IMR-90 (cell line): ENCODE results near the gene C3orf22. TPM values are rescaled to one million over a fixed set of nuclear protein-coding genes. Genes with fewer than 3 reads are reported as not detected.

ENCODE experiments used
- ATAC-seq: fragments of 200-7000 bp; cut with Tn5 transposase; 2 replicates; pipeline ENCODE4 v1.9.1; 2020; ENCODE audit warnings: low read depth, mild to moderate bottlenecking, moderate library complexity
- BruUV-seq: library from RNA; stranded (reverse); fragments of 400-500 nt; replicated peaks from 2 replicates; lab custom pipeline; 2021; lab: Mats Ljungman, UMichigan
- CTCF ChIA-PET: fragments of 300-600 bp; formaldehyde crosslinking; extraction: SDS; loops from one replicate; lab custom pipeline; 2021; ENCODE audit warnings: antibody characterized with exemption; lab: Yijun Ruan, JAX
- POLR2A ChIA-PET: fragments of 300-600 bp; sonication (Branson Sonifier 250); formaldehyde crosslinking; loops from one replicate; lab custom pipeline; 2022; ENCODE audit warnings: antibody characterized with exemption; ENCODE audit not compliant: unreplicated experiment; lab: Charles Lee
- DNase-seq: peaks from one replicate; pipeline ENCODE4 v3.0.0; 2013
- H2AFZ ChIP-seq: replicated peaks from 2 replicates; pipeline ENCODE3; 2013; ENCODE audit warnings: low read length, mild to moderate bottlenecking; ENCODE audit not compliant: poor library complexity
- H2AK5ac ChIP-seq: 2 replicates; pipeline ENCODE4 v1.6.1; 2013; ENCODE audit warnings: low read depth, low read length, inconsistent platforms
- H2AK9ac ChIP-seq: replicated peaks from 2 replicates; pipeline ENCODE3; 2013; ENCODE audit warnings: mild to moderate bottlenecking, low read depth, low read length, moderate library complexity; ENCODE audit not compliant: poor library complexity
- H2BK120ac ChIP-seq: 2 replicates; pipeline ENCODE4 v1.6.1; 2013; ENCODE audit warnings: low read depth, low read length, inconsistent platforms
- H2BK15ac ChIP-seq: 3 replicates; pipeline ENCODE4 v1.6.1; 2013; ENCODE audit warnings: low read depth, low read length, inconsistent platforms
- H2BK20ac ChIP-seq: 2 replicates; pipeline ENCODE4 v1.6.1; 2013; ENCODE audit warnings: low read depth, mild to moderate bottlenecking, inconsistent platforms, low read length, moderate library complexity
- H2BK5ac ChIP-seq: 2 replicates; pipeline ENCODE4 v1.6.1; 2013; ENCODE audit warnings: mild to moderate bottlenecking, low read depth, low read length, inconsistent platforms; ENCODE audit not compliant: poor library complexity, severe bottlenecking
- H3K14ac ChIP-seq: replicated peaks from 2 replicates; pipeline ENCODE4 v1.6.1; 2013; ENCODE audit warnings: low read depth, low read length, inconsistent platforms
- H3K18ac ChIP-seq: 2 replicates; pipeline ENCODE4 v1.6.1; 2013; ENCODE audit warnings: low read depth, low read length, control low read depth
- H3K23ac ChIP-seq: 2 replicates; pipeline ENCODE4 v1.6.1; 2013; ENCODE audit warnings: low read depth, low read length, inconsistent platforms
- H3K27ac ChIP-seq: 2 replicates; pipeline ENCODE4 v1.5.1; 2013; ENCODE audit warnings: mild to moderate bottlenecking, control low read depth, low read length; ENCODE audit not compliant: insufficient read depth
- H3K27me3 ChIP-seq: 2 replicates; pipeline ENCODE4 v1.6.1; 2013; ENCODE audit warnings: low read length; ENCODE audit not compliant: control insufficient read depth, insufficient read depth
- H3K36me3 ChIP-seq: 2 replicates; pipeline ENCODE4 v1.6.1; 2013; ENCODE audit warnings: low read length, mixed read lengths; ENCODE audit not compliant: control insufficient read depth, insufficient read depth
- H3K4ac ChIP-seq: 2 replicates; pipeline ENCODE4 v1.6.1; 2013; ENCODE audit warnings: low read depth, low read length, inconsistent platforms
- H3K4me1 ChIP-seq: 2 replicates; pipeline ENCODE4 v1.6.1; 2013; ENCODE audit warnings: low read length, mixed read lengths; ENCODE audit not compliant: control insufficient read depth, insufficient read depth
- H3K4me2 ChIP-seq: 2 replicates; pipeline ENCODE4 v1.6.1; 2013; ENCODE audit warnings: low read depth, mild to moderate bottlenecking, control low read depth, low read length, moderate library complexity
- H3K4me3 ChIP-seq: 2 replicates; pipeline ENCODE4 v1.5.1; 2013; ENCODE audit warnings: low read depth, mild to moderate bottlenecking, control low read depth, low read length, moderate library complexity; ENCODE audit not compliant: insufficient read depth
- H3K56ac ChIP-seq: 2 replicates; pipeline ENCODE4 v1.6.1; 2013; ENCODE audit warnings: low read length, inconsistent platforms; ENCODE audit not compliant: insufficient read depth; ENCODE audit errors: extremely low read depth
- H3K79me1 ChIP-seq, 2 experiments: 2 replicates each; pipeline ENCODE4 v1.6.1; 2013; ENCODE audit warnings: low read length in 2 of 2, inconsistent platforms in 1 of 2, low read depth in 1 of 2
- H3K9ac ChIP-seq: 2 replicates; pipeline ENCODE4 v1.6.1; 2013; ENCODE audit warnings: low read depth, low read length, control low read depth
- H3K9me1 ChIP-seq: 2 replicates; pipeline ENCODE4 v1.6.1; 2013; ENCODE audit warnings: low read length, inconsistent platforms; ENCODE audit not compliant: insufficient read depth
- H3K9me3 ChIP-seq: 2 replicates; pipeline ENCODE4 v1.6.1; 2013; ENCODE audit warnings: low read length; ENCODE audit not compliant: control insufficient read depth, insufficient read depth
- H4K20me1 ChIP-seq: 2 replicates; pipeline ENCODE4 v1.6.1; 2013; ENCODE audit warnings: low read length, inconsistent platforms; ENCODE audit not compliant: insufficient read depth
- H4K5ac ChIP-seq: 2 replicates; pipeline ENCODE4 v1.6.1; 2013; ENCODE audit warnings: mild to moderate bottlenecking, low read depth, low read length, control low read depth
- H4K8ac ChIP-seq, 2 experiments: 2 replicates each; pipeline ENCODE4 v1.6.1; 2013; ENCODE audit warnings: low read depth in 2 of 2, low read length in 2 of 2, control low read depth in 1 of 2, inconsistent platforms in 1 of 2
- H4K91ac ChIP-seq: 2 replicates; pipeline ENCODE4 v1.6.1; 2013; ENCODE audit warnings: low read depth, low read length, inconsistent platforms; ENCODE audit not compliant: insufficient read depth
- BHLHE40 ChIP-seq: fragments of 150-350 bp; IDR thresholded peaks from 2 replicates; pipeline ENCODE4 v1.6.1; 2016; ENCODE audit warnings: mild to moderate bottlenecking, low read depth, low read length
- CEBPB ChIP-seq: IDR thresholded peaks from 2 replicates; pipeline ENCODE4 v1.6.1; 2012; ENCODE audit warnings: low read depth, low read length, improper control_type of control experiment
- CHD1 ChIP-seq: IDR thresholded peaks from 2 replicates; pipeline ENCODE4 v1.6.1; 2012; ENCODE audit warnings: low read depth, low read length, improper control_type of control experiment
- ELK1 ChIP-seq: fragments of 150-350 bp; IDR thresholded peaks from 2 replicates; pipeline ENCODE4 v1.6.1; 2016; ENCODE audit warnings: low read depth, mild to moderate bottlenecking, low read length, moderate library complexity, borderline replicate concordance
- MAFK ChIP-seq: IDR thresholded peaks from 2 replicates; pipeline ENCODE4 v1.6.1; 2012; ENCODE audit warnings: low read depth, low read length, improper control_type of control experiment
- MAZ ChIP-seq: IDR thresholded peaks from 2 replicates; pipeline ENCODE4 v1.6.1; 2012; ENCODE audit warnings: low read depth, mild to moderate bottlenecking, low read length, improper control_type of control experiment, moderate library complexity, borderline replicate concordance
- NFE2L2 ChIP-seq: fragments of 150-350 bp; IDR thresholded peaks from 2 replicates; pipeline ENCODE4 v1.6.1; 2016; ENCODE audit warnings: low read depth, mild to moderate bottlenecking, low read length
- RAD21 ChIP-seq: IDR thresholded peaks from 2 replicates; pipeline ENCODE4 v1.6.1; 2012; ENCODE audit warnings: low read length, improper control_type of control experiment
- RCOR1 ChIP-seq: IDR thresholded peaks from 2 replicates; pipeline ENCODE4 v1.6.1; 2012; ENCODE audit warnings: mild to moderate bottlenecking, low read length, improper control_type of control experiment; ENCODE audit not compliant: insufficient replicate concordance
- RFX5 ChIP-seq: IDR thresholded peaks from 2 replicates; pipeline ENCODE4 v1.8.0; 2012; ENCODE audit warnings: low read depth, mild to moderate bottlenecking, low read length, moderate library complexity
- WGBS, 2 experiments: methylation state at CpG; one replicate each; pipeline versions ENCODE4 v1.1.5 to v1.1.7; 2013; ENCODE audit warnings: missing lambda C conversion rate in 2 of 2; ENCODE audit not compliant: insufficient read length in 1 of 2; ENCODE audit errors: extremely low coverage in 2 of 2; 5-methylcytosine and 5-hydroxymethylcytosine counted together
- dilution Hi-C: fragments of 300-500 bp; cut with HindIII; formaldehyde crosslinking; loops from one replicate; pipeline ENCODE4 v1.14.3; 2018; ENCODE audit warnings: low sequenced_read_pairs; ENCODE audit not compliant: unreplicated experiment
- in situ Hi-C: fragments of 300-500 bp; cut with MboI; formaldehyde crosslinking; loops from 3 replicates; pipeline ENCODE4 v1.14.3; 2019; ENCODE audit warnings: low sequenced_read_pairs, inconsistent platforms, mixed read lengths
- intact Hi-C: fragments of 100-400 bp; cut with micrococcal nuclease; formaldehyde crosslinking; loops from 2 replicates; pipeline ENCODE4 v1.10.0; 2022
- polyA plus RNA-seq, 3 experiments: library from polyadenylated mRNA; depleted of rRNA; stranded (reverse); fragments of >200 nt; gene quantifications; 2 replicates each; pipeline ENCODE4 v1.2.3, GENCODE V29; 2012; ENCODE audit warnings: low replicate concordance in 1 of 3
- total RNA-seq: library from RNA; depleted of rRNA; stranded (reverse); fragments of >200 nt; gene quantifications from 2 replicates; pipeline ENCODE4 v1.2.3, GENCODE V29; 2012

Gene C3orf22
- total and polyA plus RNA-seq, 2 of the 4 experiments (the other 2 are of a cell fraction): not detected

GRCh38 chr3:126524429-126524988 is 34.2 kb downstream of the C3orf22 start:
- DNase-seq (no peak), ATAC-seq (peak; percentile 13)
- ChIA-PET CTCF (no interaction called here), POLR2A (no interaction called here)
- peaks cover 47% of the 10 kb centered on the region for H3K27me3 ChIP-seq
- no peak overlapping the region for H3K18ac ChIP-seq
- no peaks in the 10 kb centered on the region for H4K20me1 ChIP-seq
- H2AK9ac ChIP-seq: no peak overlapping the region
- TF ChIP-seq RFX5 (no peak), RCOR1 (no peak), NFE2L2 (no peak), CEBPB (no peak), ELK1 (no peak), BHLHE40 (no peak), MAZ (no peak), RAD21 (no peak), CHD1 (no peak), MAFK (no peak)
- in situ Hi-C loops: loop anchor here (10.0 kb wide), 1 partner anchor 930 kb away; no protein-coding TSS in a partner anchor
- no peak overlapping the region for H2BK5ac ChIP-seq
- H3K36me3 ChIP-seq: no peaks in the 10 kb centered on the region
- no peak overlapping the region for H3K9ac ChIP-seq
- peak overlapping the region; percentile 75 for H2AFZ ChIP-seq
- H4K5ac ChIP-seq: no peak overlapping the region
- no TSS peak for BruUV-seq
- 0% methylated on average over 2 of the region's 31 CpGs; no CpG with 5 or more reads in 1 of the 2 experiments for WGBS, 2 experiments
- no peak overlapping the region for H4K91ac ChIP-seq
- H2AK5ac ChIP-seq: no peak overlapping the region
- no peak overlapping the region for H2BK120ac ChIP-seq
- dilution Hi-C loops: no loop called here
- H3K4ac ChIP-seq: no peak overlapping the region
- H3K23ac ChIP-seq: no peak overlapping the region
- no peaks in the 10 kb centered on the region for H3K9me3 ChIP-seq
- intact Hi-C loops: loop anchor here (5.0 kb wide), 3 partner anchors 228 to 458 kb away; partner anchors contain the start of gene PLXNA1
- H3K56ac ChIP-seq: no peak overlapping the region
- H2BK15ac ChIP-seq: no peak overlapping the region
- H4K8ac ChIP-seq: no peak overlapping the region
- peak overlapping the region; percentile 64 for H3K4me2 ChIP-seq
- 0 out of 2 replicates have a peak overlapping the region, but pooled peaks have one; percentile 17 for H3K4me3 ChIP-seq
- no peaks in the 10 kb centered on the region for H3K79me1 ChIP-seq
- no peak overlapping the region for H3K14ac ChIP-seq
- no peaks in the 10 kb centered on the region; the same call in 1 of the 2 replicates for H3K9me1 ChIP-seq
- H2BK20ac ChIP-seq: no peak overlapping the region
- no peaks in the 10 kb centered on the region; the same call in 1 of the 2 replicates for H3K4me1 ChIP-seq
- H3K27ac ChIP-seq: no peak overlapping the region
